ENCODE measurements around the gene POFUT2.
"Not testable (repeated sequence)": the region's sequence is repeated elsewhere in the genome, so short reads cannot be mapped to it uniquely, and the experiment has no call there.

Gene POFUT2

GRCh38 chr21:45320261-45321025 lies 32.7 kb upstream of the POFUT2 start:
- no peaks in the 10 kb centered on the region for H3K9me3 ChIP-seq (ENCODE audit: insufficient read depth, low read length)
- H3K27me3 ChIP-seq (ENCODE audit: insufficient read depth, insufficient read length) = no peaks in the 10 kb centered on the region
- DNase-seq (ENCODE audit: low read depth, low spot score) = no peak
- no peak overlapping the region for H3K9ac ChIP-seq (ENCODE audit: insufficient read length, low read depth)
- TF ChIP-seq SUZ12 (IDR thresholded peaks at IDR 0.05; ENCODE audit: extremely low read depth, insufficient read depth, insufficient read length) = no peak
- H3K4me1 ChIP-seq (ENCODE audit: insufficient read depth, insufficient read length) = peaks cover 51% of the 10 kb centered on the region
- no peaks in the 10 kb centered on the region for H3K36me3 ChIP-seq (ENCODE audit: insufficient read depth, insufficient read length, low read length)
- H3K4me3 ChIP-seq (ENCODE audit: insufficient read length, low read depth) = no peak overlapping the region

DNA sequence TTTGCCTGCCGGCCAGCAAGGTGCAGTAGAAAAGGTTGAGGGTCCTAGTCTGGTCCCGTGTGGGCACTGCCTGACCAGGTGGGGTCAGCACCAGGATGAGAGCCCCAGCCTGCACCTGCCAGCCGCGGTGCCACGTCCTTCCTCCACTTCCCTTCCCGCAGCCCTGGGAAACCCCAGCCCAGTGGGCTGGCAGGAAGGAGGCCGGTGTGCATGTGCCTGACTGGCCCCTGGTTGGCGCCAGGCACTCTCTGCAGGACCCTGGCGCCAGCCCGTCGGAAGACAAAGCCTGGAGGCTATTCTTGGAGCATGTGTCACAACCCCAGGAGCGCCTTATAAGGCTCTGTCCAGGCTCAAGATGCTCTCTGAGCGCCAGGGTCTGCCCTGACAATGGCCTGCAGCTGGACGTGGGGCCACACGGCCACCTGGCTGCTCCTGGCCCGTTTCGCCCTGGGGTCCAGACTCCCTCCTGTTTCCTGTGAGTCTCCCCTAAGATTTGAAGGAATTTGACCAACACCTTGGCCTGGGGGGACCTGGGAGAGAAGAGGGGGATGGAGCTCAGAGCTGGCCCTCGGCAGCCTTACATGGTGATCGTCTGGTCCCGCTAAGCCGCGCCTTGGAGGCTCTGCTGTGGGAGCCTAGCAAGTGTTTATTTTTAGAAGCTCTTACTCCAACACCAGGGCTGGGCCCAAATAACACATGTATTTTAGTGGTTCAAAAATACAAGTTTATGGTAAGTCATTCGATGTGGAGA lies 31.9 kb upstream of the POFUT2 start:
- TF ChIP-seq YY1 (IDR thresholded peaks at IDR 0.05; ENCODE audit: insufficient read depth, insufficient read length) (no peak), SUZ12 (IDR thresholded peaks at IDR 0.05; ENCODE audit: extremely low read depth, insufficient read depth, insufficient read length) (no peak), ZNF274 (IDR thresholded peaks at IDR 0.05; ENCODE audit: low read depth, low read length) (no peak)
- peak overlapping the region; percentile 62 for H3K9ac ChIP-seq (ENCODE audit: insufficient read length, low read depth)
- DNase-seq (ENCODE audit: low read depth, low spot score) = no peak
- peaks cover 51% of the 10 kb centered on the region for H3K4me1 ChIP-seq (ENCODE audit: insufficient read depth, insufficient read length)
- no peaks in the 10 kb centered on the region for H3K27me3 ChIP-seq (ENCODE audit: insufficient read depth, insufficient read length)
- H3K36me3 ChIP-seq (ENCODE audit: insufficient read depth, insufficient read length, low read length) = no peaks in the 10 kb centered on the region
- no peak overlapping the region for H3K4me3 ChIP-seq (ENCODE audit: insufficient read length, low read depth)
- H3K9me3 ChIP-seq (ENCODE audit: insufficient read depth, low read length) = no peaks in the 10 kb centered on the region

GRCh38 chr21:45318556-45319404 lies 31.1 kb upstream of the POFUT2 start:
- Histone ChIP-seq H3K27me3 (ENCODE audit: insufficient read depth, insufficient read length) (no peaks in the 10 kb centered on the region), H3K9ac (ENCODE audit: insufficient read length, low read depth) (peak overlapping the region; percentile 62), H3K36me3 (ENCODE audit: insufficient read depth, insufficient read length, low read length) (no peaks in the 10 kb centered on the region), H3K4me1 (ENCODE audit: insufficient read depth, insufficient read length) (peaks cover 51% of the 10 kb centered on the region), H3K9me3 (ENCODE audit: insufficient read depth, low read length) (no peaks in the 10 kb centered on the region), H3K4me3 (ENCODE audit: insufficient read length, low read depth) (no peak overlapping the region)
- no peak for TF ChIP-seq YY1 (IDR thresholded peaks at IDR 0.05; ENCODE audit: insufficient read depth, insufficient read length)
- no peak for TF ChIP-seq ZNF274 (IDR thresholded peaks at IDR 0.05; ENCODE audit: low read depth, low read length)
- no peak for TF ChIP-seq SUZ12 (IDR thresholded peaks at IDR 0.05; ENCODE audit: extremely low read depth, insufficient read depth, insufficient read length)
- no peak for DNase-seq (ENCODE audit: low read depth, low spot score)

- TF ChIP-seq ZNF274 (IDR thresholded peaks at IDR 0.05; ENCODE audit: low read depth, low read length) (no peak), YY1 (IDR thresholded peaks at IDR 0.05; ENCODE audit: insufficient read depth, insufficient read length) (no peak), SUZ12 (IDR thresholded peaks at IDR 0.05; ENCODE audit: extremely low read depth, insufficient read depth, insufficient read length) (no peak)
- no peaks in the 10 kb centered on the region for H3K36me3 ChIP-seq (ENCODE audit: insufficient read depth, insufficient read length, low read length)
- H3K9ac ChIP-seq (ENCODE audit: insufficient read length, low read depth) = peak overlapping the region; percentile 62
- H3K4me1 ChIP-seq (ENCODE audit: insufficient read depth, insufficient read length) = peaks cover 48% of the 10 kb centered on the region
- no peak for DNase-seq (ENCODE audit: low read depth, low spot score)
- H3K27me3 ChIP-seq (ENCODE audit: insufficient read depth, insufficient read length) = no peaks in the 10 kb centered on the region
- H3K4me3 ChIP-seq (ENCODE audit: insufficient read length, low read depth) = no peak overlapping the region
- H3K9me3 ChIP-seq (ENCODE audit: insufficient read depth, low read length) = no peaks in the 10 kb centered on the region
Observed at GRCh38 chr21:45318146-45318555, 30.5 kb upstream of the POFUT2 start.

- Histone ChIP-seq H3K36me3 (ENCODE audit: insufficient read depth, insufficient read length, low read length) (no peaks in the 10 kb centered on the region), H3K9me3 (ENCODE audit: insufficient read depth, low read length) (peaks cover 5% of the 10 kb centered on the region), H3K4me1 (ENCODE audit: insufficient read depth, insufficient read length) (peaks cover 42% of the 10 kb centered on the region), H3K27me3 (ENCODE audit: insufficient read depth, insufficient read length) (peaks cover 3% of the 10 kb centered on the region), H3K4me3 (ENCODE audit: insufficient read length, low read depth) (no peak overlapping the region), H3K9ac (ENCODE audit: insufficient read length, low read depth) (peak overlapping the region; percentile 13)
- TF ChIP-seq YY1 (IDR thresholded peaks at IDR 0.05; ENCODE audit: insufficient read depth, insufficient read length) = no peak
- peak; percentile 71 for DNase-seq (ENCODE audit: low read depth, low spot score)
Observed at GRCh38 chr21:45317398-45318145, 29.9 kb upstream of the POFUT2 start.

- H3K4me3 ChIP-seq (ENCODE audit: insufficient read length, low read depth) = no peak overlapping the region
- H3K27me3 ChIP-seq (ENCODE audit: insufficient read depth, insufficient read length) = peaks cover 5% of the 10 kb centered on the region
- H3K9me3 ChIP-seq (ENCODE audit: insufficient read depth, low read length) = peaks cover 11% of the 10 kb centered on the region
- no peak for TF ChIP-seq YY1 (IDR thresholded peaks at IDR 0.05; ENCODE audit: insufficient read depth, insufficient read length)
- TF ChIP-seq SUZ12 (IDR thresholded peaks at IDR 0.05; ENCODE audit: extremely low read depth, insufficient read depth, insufficient read length) = no peak
- H3K9ac ChIP-seq (ENCODE audit: insufficient read length, low read depth) = no peak overlapping the region
- H3K4me1 ChIP-seq (ENCODE audit: insufficient read depth, insufficient read length) = peaks cover 36% of the 10 kb centered on the region
- no peaks in the 10 kb centered on the region for H3K36me3 ChIP-seq (ENCODE audit: insufficient read depth, insufficient read length, low read length)
- DNase-seq (ENCODE audit: low read depth, low spot score) = no peak
Observed at GRCh38 chr21:45316871-45317397, 29.2 kb upstream of the POFUT2 start.

GRCh38 chr21:45315676-45316470 lies 28.2 kb upstream of the POFUT2 start:
- H3K27me3 ChIP-seq (ENCODE audit: insufficient read depth, insufficient read length); H3K36me3 ChIP-seq (ENCODE audit: insufficient read depth, insufficient read length, low read length); H3K9ac ChIP-seq (ENCODE audit: insufficient read length, low read depth); H3K4me3 ChIP-seq (ENCODE audit: insufficient read length, low read depth); DNase-seq (ENCODE audit: low read depth, low spot score): not testable (repeated sequence)
- Histone ChIP-seq H3K4me1 (ENCODE audit: insufficient read depth, insufficient read length) (peaks cover 31% of the 10 kb centered on the region), H3K9me3 (ENCODE audit: insufficient read depth, low read length) (peaks cover 20% of the 10 kb centered on the region)
